SIG-M5 treated with dmso at 0.1 percent for 504 hours (cell line): ENCODE results near the gene ADGRB3.

Experiments used
- DNase-seq: peaks from one replicate; lab custom pipeline; 2025; ENCODE audit not compliant: unreplicated experiment; lab: John Stamatoyannopoulos, UW

ADGRB3 gene

GRCh38 chr6:68697394-68697793 lies 62.3 kb downstream of the ADGRB3 start:
- no peak for DNase-seq

- DNase-seq: no peak
Measured at GRCh38 chr6:68701159-68701558, 66.1 kb downstream of the ADGRB3 start.

GRCh38 chr6:68704485-68704884 lies 69.4 kb downstream of the ADGRB3 start:
- DNase-seq: no peak

GRCh38 chr6:68709091-68709490 lies 74.0 kb downstream of the ADGRB3 start:
- DNase-seq: no peak

GRCh38 chr6:68709882-68710281 lies 74.8 kb downstream of the ADGRB3 start:
- DNase-seq: no peak

- no peak for DNase-seq
Measured at GRCh38 chr6:68710496-68710895, 75.4 kb downstream of the ADGRB3 start.

- DNase-seq: no peak
Measured at GRCh38 chr6:68710916-68711315, 75.8 kb downstream of the ADGRB3 start.

GRCh38 chr6:68711386-68712000 lies 76.4 kb downstream of the ADGRB3 start:
- no peak for DNase-seq

GRCh38 chr6:68716620-68717019 lies 81.5 kb downstream of the ADGRB3 start:
- DNase-seq: no peak

- DNase-seq: no peak
Measured at GRCh38 chr6:68718385-68719073, 83.4 kb downstream of the ADGRB3 start.

GRCh38 chr6:68719761-68720160 lies 84.7 kb downstream of the ADGRB3 start:
- no peak for DNase-seq

- no peak for DNase-seq
Measured at GRCh38 chr6:68722891-68723527, 87.9 kb downstream of the ADGRB3 start.

GRCh38 chr6:68724060-68724459 lies 89.0 kb downstream of the ADGRB3 start:
- DNase-seq: no peak

GRCh38 chr6:68726337-68726736 lies 91.3 kb downstream of the ADGRB3 start:
- DNase-seq: no peak

GRCh38 chr6:68726992-68727391 lies 91.9 kb downstream of the ADGRB3 start:
- no peak for DNase-seq

- DNase-seq: no peak
Measured at GRCh38 chr6:68727699-68728098, 92.6 kb downstream of the ADGRB3 start.

- DNase-seq: no peak
Measured at GRCh38 chr6:68728159-68728979, 93.3 kb downstream of the ADGRB3 start.

- DNase-seq: no peak
Measured at GRCh38 chr6:68729377-68729903, 94.4 kb downstream of the ADGRB3 start.

GRCh38 chr6:68730291-68731054 lies 95.4 kb downstream of the ADGRB3 start:
- no peak for DNase-seq

- DNase-seq: no peak
Measured at GRCh38 chr6:68732423-68732822, 97.3 kb downstream of the ADGRB3 start.

- no peak for DNase-seq
Measured at GRCh38 chr6:68735866-68736265, 100.8 kb downstream of the ADGRB3 start.
